GM18951 (cell line): ENCODE measurements around the gene OR3A2.
"Not testable (repeated sequence)": the region's sequence is repeated elsewhere in the genome, so short reads cannot be mapped to it uniquely, and the experiment has no call there.

ENCODE experiments used
- POLR2A ChIP-seq: IDR thresholded peaks from 4 replicates; pipeline ENCODE4 v1.6.1; 2011; ENCODE audit warnings: mild to moderate bottlenecking; ENCODE audit not compliant: insufficient read length, insufficient read depth; ENCODE audit errors: extremely low read depth
- in situ Hi-C: fragments of 300-500 bp; cut with MboI; formaldehyde crosslinking; loops from one replicate; pipeline ENCODE4 v1.12.0; 2022; ENCODE audit warnings: low sequenced_read_pairs, mixed read lengths, inconsistent platforms; ENCODE audit not compliant: unreplicated experiment

Gene OR3A2

DNA sequence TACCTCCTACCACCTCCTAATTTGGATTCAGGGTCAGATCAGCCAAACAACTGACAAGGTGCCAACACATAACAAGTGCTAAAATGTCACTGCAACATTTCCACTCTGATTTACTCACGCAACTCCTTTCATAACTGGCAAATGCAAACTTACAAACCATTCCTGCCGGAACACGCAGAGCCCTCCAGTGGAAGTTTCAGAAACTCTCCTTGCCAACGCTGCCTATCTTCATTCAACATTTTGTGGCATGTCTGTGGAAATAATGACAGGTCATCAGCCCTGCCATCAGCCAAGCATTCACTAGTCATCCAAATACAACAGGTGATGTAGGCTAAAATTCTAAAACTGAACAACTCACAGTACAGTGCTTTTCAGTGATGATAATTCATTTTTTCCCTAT lies 50.2 kb downstream of the OR3A2 start:
- no peak for TF ChIP-seq POLR2A
- in situ Hi-C loops: no loop called here

DNA sequence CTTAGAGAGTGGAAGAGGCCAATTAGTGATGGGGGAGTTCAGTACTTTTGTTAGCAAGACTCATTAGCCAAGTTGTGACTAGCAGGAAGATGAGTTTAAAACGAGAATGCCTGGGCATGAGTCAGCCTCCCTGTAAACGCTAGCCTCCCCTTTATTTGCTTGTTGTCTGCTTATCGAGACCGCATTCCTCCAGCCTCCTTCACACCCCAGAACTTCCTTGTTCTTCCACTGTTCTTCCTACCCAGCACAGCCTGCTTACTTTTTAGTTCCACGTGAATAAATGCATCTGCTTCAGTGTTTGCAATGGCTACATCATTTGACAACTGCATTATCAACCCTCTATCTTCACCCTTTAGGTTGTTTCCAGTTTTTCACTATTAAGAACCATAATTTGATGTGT lies 67.8 kb downstream of the OR3A2 start:
- in situ Hi-C loops: no loop called here
- TF ChIP-seq POLR2A: no peak

DNA sequence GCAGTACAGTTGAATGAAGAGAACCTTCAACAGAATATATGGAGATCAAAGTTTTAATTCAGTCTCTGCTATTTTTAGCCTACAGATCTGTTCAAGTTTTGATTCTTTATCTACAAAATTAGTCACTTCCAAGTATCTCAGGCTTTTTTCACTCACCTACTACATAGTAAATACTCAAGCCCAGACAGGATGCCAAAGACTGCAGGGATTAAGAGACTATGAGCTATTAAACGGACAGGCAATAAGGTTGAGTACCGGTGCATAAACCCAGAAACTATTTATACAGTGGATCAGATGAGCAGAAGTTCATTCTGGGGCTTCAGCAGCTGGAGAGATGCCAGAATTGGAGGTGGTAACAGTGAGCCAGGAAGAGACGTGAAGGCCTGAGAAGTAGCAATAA lies 69.3 kb downstream of the OR3A2 start:
- in situ Hi-C loops: no loop called here
- no peak for TF ChIP-seq POLR2A

DNA sequence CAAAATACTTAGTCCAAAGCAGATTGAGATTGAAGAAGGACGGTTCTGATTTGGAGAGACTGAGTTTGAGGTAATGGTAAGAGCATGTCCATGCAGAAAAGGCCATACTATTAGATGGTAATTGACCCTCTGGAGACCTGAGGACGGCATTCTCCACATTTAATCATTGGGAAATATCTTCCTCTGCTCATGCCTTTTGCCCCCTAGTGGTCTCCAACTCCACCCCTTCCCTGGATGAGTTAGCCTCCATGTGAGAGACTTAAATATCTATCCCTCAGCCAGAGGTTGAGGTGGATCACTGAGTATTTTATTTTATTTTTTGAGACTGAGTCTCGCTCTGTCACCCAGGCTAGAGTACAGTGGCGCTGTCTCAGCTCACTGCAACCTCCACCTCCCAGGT lies 77.5 kb downstream of the OR3A2 start:
- TF ChIP-seq POLR2A: no peak
- in situ Hi-C loops: no loop called here

DNA sequence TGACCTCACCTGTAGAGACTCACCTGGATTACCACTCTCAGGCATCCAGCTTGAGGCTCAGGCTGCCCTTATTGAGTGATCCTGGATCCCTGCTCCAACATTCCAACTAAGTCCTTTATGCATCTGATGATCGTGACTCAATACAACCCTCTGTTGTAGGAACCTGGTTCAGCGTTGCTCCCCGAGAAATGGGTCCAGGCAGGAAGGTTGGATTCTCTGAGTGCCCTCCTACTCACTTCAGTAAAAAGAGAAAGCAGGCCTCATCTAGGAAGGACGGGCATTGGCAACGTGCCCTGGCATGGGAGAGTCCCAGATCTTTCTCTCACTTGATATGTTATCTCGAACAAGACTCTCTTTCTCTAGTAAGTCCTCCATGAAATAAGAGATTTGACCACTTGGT lies 87.8 kb downstream of the OR3A2 start, which contains the start of gene OR3A1:
OR3A1 (minus strand) TSS at position 101 of the 400 bp plus-strand sequence. CDS start 5,778 bp downstream, outside the sequence.
- in situ Hi-C loops: no loop called here
- no peak for TF ChIP-seq POLR2A

DNA sequence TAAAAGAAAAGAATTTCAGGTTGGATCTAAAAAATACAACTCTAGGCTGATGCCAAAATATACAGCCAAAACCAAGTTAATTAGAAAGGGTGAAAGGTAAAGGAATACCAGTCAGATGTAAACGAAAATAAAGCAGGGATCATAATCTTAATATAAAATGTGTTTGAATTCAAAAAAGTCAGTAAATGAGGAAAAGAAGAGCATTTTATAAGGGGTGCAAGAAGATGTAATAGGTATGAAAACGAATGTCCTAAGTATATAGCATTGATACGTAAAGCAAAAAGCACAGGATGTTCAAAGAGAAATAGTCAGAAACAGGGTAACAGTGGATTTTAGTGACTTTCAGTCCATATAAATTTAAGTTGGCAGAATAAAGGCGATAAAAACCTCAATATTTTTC lies 90.5 kb downstream of the OR3A2 start:
- in situ Hi-C loops: no loop called here
- no peak for TF ChIP-seq POLR2A

DNA sequence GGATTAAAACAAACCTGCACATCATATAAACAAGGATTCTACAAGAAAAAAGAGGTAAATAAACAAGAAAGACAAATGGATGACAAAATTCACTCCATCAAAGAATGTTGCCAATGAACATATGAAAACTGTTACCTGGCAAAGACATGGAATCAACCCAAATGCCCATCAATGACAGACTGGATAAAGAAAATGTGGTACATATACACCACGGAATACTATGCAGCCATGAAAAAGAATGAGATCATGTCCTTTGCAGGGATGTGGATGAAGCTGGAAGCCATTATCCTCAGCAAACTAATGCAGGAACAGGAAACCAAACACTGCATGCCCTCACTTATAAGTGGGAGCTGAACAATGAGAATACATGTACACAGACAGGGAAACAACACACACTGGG lies 92.6 kb downstream of the OR3A2 start:
- in situ Hi-C loops: not testable (repeated sequence)

DNA sequence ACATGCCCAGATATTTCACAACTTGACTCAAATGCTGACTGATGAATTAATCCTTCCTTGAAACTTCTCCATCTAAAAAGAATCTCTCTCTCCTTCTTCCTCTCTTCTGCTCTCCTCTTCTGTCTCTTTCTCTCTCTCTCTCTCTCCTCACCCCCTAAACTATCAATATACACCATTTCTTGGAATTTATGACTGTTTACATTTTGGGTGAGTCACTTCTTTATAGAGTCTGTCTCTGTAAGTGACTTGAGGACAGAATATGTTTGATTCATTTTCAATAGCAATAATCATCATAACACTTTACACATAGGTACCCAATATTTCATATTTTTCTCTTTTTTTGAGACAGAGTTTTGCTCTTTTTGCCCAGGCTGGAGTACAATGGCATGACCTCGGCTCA lies 103.2 kb downstream of the OR3A2 start:
- in situ Hi-C loops: no loop called here
- no peak for TF ChIP-seq POLR2A

DNA sequence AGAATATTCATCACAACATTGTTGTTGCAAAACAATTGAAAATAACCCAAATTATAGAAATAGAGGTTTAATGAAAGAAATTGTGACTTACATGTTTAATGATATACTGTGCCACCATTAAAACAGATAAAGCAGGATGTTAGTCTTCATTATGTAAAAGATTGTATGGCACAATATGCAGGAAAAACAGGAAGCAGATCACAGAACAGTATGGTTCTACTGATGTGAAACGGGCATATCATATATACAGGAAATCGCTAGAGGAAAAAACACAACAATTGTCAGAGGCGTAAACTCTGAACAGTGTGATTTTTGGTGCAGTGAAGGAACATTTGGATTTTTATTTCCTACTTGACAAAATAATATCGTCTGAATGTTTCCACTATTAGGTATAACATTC lies 110.0 kb downstream of the OR3A2 start:
- no peak for TF ChIP-seq POLR2A
- in situ Hi-C loops: no loop called here

DNA sequence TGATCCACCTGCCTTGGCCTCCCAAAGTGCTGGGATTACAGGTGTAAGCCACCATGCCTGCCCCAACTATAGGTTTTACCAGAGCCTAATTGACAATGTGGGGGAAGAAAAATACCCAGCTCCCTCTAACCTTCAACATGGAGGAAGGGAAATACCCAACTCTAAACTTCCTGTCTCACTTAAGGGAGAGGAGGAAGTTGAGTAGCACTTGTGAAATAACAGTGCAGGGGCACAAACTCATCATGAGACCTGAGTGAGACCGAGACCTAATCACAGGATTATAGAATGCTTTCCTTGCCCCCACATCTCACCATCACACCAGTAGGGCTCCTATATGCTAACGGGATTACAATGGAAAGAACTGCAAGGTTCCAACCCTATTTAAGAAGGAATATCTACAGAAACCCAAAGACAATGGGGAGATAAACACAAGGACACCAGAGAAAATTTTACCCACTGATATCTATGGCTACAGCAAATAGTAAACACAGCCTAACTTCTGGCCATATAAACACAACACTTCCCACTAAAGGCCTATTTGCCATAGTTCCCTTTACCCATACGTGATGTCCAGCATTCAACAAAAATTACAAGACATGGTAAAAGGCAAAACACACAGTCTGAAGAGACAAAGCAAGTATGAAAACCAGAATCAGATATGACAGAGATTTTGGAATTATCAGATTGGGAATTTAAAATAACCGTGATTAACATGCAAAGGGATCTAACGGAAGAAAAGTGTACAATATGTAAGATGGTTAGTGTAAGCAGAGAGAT lies 114.8 kb downstream of the OR3A2 start:
- in situ Hi-C loops: no loop called here
- no peak for TF ChIP-seq POLR2A

DNA sequence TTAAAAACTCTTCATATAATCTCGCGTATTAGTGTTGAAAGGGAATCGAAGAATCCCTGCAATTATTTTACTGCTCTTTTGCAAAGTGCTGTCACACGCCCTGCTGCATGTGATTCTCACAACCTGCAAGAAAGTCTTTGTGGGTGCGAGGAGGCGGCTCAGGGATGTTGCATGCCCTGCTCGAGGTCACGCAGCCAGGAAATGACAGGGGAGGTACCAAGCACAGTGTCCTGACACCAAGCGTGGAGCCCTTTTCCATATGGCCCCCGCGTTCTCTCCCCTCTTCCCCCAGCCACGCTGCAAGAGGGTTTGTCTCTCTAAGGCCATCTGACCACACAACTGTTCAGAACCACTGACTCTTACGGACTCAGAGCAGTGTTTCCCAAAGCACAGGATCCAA lies 125.5 kb downstream of the OR3A2 start:
- in situ Hi-C loops: no loop called here

DNA sequence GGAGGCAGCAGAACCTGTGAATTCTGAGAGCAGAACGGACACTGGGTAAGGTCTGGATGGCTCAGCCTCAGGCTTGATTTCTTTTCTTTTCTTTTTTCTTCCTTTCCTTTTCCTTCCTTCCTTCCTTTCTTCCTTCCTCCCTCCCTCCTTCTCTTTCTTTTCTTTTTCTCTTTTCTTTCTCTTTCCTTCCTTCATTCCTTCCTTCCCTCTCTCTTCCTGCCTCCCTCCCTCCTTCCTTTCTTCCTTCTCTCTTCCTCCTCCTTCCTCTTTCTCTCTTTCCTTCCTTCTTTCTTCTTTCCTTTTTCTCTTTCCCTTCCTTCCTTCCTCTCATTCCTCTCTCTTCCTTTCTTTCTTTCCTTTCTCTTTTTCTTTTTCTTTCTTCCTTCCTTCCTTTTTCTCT lies 125.9 kb downstream of the OR3A2 start:
- in situ Hi-C loops: no loop called here
- no peak for TF ChIP-seq POLR2A

More for the DNA sequence above, 125.5 kb downstream of the OR3A2 start:
- no peak for TF ChIP-seq POLR2A

DNA sequence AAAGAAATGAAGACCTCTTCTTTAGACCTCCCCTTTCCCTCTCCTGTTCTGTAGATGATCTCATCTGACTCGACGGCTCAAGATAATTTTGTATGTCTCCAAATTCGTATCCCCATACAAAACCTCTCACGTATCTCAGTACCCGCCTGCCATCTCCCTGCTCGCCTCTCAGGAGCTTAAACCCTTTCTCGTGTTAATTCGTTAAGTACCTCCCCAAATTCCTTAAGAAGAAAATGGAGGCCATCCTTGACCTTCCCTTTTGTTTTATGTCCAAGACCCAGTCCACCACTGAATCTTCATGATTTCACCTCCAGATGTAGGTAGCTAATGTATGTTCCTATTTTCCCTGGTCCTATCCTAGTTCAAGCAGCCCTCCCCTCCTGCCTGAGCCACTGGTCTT lies 129.5 kb downstream of the OR3A2 start:
- no peak for TF ChIP-seq POLR2A

DNA sequence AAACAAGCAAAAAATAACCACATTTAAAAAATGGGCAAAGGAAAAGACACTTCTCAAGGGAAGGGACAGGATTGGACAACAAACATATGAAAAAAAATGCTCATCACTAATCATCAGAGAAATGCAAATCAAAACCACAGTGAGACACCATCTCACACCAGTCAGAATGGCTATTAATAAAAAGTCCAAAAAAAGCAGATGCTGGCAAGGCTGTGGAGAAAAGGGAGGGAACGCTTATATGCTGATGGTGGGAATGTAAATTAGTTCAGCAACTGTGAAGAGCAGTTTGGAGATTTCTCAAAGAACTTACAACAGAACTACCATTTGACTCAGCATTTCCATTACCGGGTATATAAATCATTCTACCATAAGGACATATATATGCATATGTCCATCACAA lies 137.1 kb downstream of the OR3A2 start:
- in situ Hi-C loops: not testable (repeated sequence)

More for the DNA sequence above, 129.5 kb downstream of the OR3A2 start:
- in situ Hi-C loops: no loop called here

DNA sequence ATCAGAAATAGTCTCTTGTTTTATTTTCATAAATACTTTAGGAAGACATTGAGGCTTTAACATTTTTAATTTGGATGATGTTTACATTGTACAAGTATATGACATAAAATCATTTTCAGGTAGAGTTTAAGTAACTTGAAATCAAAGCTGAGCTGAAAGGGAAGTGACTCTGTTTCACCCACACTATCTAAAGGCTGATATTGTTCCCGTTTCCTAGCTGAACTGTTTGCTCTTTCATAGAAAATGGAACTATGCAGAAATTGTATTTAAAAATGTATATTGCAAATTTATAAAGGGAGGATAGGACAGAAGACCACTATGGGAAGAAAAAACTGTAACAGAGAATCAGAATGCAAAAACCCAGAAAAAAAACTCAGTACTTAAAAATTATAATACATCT lies 141.3 kb downstream of the OR3A2 start:
- in situ Hi-C loops: not testable (repeated sequence)

DNA sequence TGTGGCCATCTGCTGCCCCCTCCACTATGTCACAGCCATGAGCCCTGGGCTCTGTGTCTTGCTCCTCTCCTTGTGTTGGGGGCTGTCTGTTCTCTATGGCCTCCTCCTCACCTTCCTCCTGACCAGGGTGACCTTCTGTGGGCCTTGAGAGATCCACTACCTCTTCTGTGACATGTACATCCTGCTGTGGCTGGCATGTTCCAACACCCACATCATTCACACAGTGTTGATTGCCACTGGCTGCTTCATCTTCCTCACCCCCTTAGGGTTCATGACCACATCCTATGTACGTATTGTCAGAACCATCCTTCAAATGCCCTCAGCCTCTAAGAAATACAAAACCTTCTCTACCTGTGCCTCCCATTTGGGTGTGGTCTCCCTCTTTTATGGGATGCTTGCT lies 145.1 kb downstream of the OR3A2 start:
- in situ Hi-C loops: not testable (repeated sequence)

DNA sequence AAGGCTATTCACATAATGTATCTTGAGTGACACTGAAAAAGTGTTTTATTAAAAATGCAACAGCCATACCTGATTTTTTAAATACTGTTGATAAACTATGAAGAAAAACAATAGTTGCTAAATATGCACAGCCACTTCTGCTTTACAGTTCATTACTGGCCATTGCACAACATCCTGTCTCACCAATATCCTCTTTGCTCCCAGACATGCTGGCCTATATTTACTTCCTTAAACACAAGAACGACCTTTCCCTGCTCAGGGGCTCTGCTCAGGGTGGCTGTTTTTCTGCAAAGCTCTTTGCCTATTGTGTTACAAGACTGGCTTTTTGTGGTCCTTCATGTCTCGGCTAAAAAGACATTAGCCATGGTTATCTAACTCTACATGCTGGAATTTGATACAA lies 147.4 kb downstream of the OR3A2 start:
- in situ Hi-C loops: not testable (repeated sequence)

DNA sequence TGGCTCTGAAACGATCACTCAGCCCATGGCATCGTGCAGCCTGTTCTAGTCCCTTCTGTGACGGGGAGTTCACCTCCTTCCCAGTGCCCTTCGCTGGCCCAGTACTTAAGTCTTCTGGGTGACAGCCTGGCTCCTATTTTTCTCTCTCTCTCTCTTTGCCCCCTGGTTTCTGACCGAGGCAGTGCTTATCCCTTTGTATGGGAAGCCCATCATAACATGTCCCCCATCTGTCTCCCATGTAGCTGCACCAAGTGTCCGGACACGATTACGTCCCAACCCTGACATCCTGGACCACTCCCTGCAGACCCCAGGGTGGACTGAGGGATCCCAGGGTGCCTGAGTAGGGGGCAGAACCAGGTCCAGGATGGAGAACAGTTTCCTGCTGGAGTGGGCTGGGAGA lies 153.8 kb downstream of the OR3A2 start:
- in situ Hi-C loops: not testable (repeated sequence)
